GM21515 (cell line): ENCODE measurements around the gene AFF3.

ENCODE experiments used
- ATAC-seq: cut with Tn5 transposase; IDR thresholded peaks from one replicate; pipeline ENCODE4 v1.9.1; 2021; ENCODE audit not compliant: unreplicated experiment

AFF3 gene

GRCh38 chr2:100151310-100151709 is 8.9 kb upstream of the AFF3 start:
- no peak for ATAC-seq

GRCh38 chr2:100148883-100149282 is 6.5 kb upstream of the AFF3 start:
- no peak for ATAC-seq

GRCh38 chr2:100146657-100146960 is 4.2 kb upstream of the AFF3 start:
- ATAC-seq: no peak

- ATAC-seq: no peak
These were observed 3.7 kb upstream of the AFF3 start for GRCh38 chr2:100145893-100146656.

DNA sequence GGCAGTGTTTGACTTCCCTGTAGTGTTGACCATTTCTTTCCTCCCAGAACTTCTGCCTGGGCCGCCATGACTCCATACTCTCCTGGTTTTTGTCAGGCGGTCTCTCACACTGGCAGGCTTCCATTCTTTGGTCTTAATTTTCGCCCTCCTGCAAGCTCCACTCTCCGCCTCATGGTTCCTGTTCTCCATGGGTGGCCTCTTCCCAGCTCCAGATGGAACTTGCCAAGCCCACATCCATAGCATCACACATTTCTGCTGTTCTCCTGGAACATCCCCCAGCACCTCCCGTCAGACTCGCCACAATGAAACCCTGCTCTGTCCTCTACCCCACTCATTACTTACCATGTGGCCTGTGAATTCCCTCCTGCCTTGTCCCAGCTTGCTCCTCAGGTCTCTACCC is 896 bp upstream of the AFF3 start:
- ATAC-seq: no peak

- no peak for ATAC-seq
These were observed 484 bp downstream of the AFF3 start for GRCh38 chr2:100141906-100142305.

DNA sequence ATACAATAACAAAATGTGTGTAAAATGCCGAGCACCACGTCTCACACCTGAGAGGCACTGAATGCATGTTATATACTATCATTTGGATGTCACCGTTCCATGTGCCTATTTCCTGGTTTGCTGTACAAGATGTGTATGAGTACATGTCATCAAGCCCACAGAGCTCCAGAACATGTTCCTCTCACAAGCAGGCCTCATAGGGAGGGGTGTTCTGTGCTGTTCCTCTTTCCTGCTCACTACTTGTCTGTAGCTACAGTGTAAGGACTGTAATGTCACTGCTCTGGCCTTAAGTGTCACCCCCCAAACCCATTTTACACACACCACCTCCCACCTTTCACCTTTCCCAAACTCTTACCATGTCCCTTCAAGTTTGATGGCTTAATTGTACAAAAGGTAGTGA is 1.8 kb downstream of the AFF3 start:
- no peak for ATAC-seq

GRCh38 chr2:100137866-100138570 is 4.4 kb downstream of the AFF3 start:
- ATAC-seq: no peak

DNA sequence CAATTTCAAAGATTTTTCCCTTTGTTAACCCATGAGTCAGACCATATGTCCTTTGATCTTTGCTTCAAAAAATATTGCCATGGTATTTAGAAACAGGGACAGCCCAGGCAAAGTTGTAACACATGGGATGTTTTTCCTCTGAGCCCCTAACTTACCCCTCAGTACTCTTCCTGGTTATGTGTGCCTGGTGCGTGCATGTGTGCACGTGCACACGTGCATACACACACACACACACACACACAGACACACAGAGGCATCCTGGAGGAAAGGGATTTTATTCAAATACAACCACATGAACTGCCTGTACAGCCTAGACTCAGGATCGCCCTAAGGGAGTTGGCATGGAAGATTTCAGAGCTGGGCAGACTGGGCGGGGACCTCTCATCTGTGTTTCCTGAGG is 5.1 kb downstream of the AFF3 start:
- ATAC-seq: no peak

- no peak for ATAC-seq
These were observed 6.1 kb downstream of the AFF3 start for GRCh38 chr2:100136310-100136709.

DNA sequence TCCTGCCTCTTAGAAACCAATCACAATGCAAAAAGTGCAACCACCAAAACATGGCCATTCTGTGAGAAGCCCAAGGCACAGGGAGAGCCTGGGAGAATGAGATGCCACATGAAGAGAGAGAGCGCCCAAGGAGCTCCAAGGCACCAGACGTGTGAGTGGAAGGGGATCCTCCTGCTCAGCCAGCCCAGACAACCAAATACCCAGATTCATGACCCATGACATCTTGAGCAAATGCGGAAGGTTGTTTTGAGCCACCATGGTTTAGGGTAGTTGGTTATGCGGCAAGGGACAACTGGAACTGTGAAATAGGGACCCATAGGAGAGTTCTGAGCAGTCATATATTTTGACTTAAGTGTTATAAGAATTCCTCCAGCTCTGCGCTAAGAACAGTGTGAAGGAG is 7.0 kb downstream of the AFF3 start:
- no peak for ATAC-seq

DNA sequence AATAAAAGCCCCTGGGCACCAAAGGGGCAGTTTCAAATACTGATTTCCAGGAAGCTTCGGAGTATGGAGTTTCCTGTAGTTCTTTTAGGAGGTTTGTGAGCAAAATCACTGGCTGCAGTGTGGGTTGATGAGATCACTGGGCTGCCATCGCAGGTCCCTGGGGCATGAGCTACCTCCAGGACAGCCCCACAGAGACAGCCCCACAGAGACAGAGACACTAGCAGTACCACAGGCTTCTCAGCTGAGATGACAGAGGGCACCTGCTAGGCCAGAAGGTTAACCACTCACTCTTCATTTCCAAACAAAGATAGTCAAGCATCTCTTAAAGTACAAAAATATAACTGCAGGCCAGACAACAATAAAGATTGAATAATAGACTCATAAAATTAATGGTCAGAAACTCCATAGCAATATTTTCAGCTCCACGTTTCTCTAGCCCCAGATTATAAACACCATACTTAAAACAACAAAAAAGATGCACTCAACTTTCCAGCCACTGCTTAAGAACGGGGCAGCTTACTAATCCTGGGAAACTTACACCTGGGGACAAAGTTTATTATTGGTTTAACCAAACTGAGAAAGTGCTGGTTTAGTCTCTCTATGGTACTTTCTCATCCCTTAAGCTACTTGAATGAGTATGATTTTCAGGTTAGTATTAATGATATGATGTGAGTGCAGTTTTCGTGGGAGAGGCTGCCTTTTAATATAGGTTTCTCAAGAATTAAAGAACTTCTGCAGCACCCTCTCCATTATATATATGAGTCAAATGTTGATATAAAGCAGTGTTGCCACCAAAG is 11.6 kb downstream of the AFF3 start:
- no peak for ATAC-seq

GRCh38 chr2:100126897-100127401 is 15.4 kb downstream of the AFF3 start:
- no peak for ATAC-seq

GRCh38 chr2:100126201-100126600 is 16.2 kb downstream of the AFF3 start:
- no peak for ATAC-seq

DNA sequence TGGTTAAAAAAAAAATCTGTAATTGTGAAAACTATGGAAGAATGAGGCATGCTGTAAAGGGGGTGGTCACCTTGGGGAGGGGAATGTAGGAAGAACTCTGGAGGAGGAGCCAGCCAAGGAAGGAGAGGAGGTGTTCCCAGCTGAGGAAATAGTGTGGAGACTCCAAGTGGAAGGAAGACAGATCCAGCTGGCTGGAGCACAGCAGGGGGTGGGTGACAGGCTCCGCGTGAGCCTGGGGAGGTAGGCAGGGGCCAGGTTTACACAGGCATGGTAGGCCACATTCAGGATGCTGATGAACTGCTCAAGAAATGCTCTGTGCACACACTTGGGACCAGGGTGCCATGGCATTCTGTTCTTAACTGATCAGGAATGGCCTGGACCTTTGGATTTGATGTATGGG is 16.8 kb downstream of the AFF3 start:
- ATAC-seq: no peak

GRCh38 chr2:100124761-100125160 is 17.6 kb downstream of the AFF3 start:
- no peak for ATAC-seq

- ATAC-seq: no peak
These were observed 21.2 kb downstream of the AFF3 start for GRCh38 chr2:100121124-100121718.

- no peak for ATAC-seq
These were observed 23.2 kb downstream of the AFF3 start for GRCh38 chr2:100119235-100119634.

DNA sequence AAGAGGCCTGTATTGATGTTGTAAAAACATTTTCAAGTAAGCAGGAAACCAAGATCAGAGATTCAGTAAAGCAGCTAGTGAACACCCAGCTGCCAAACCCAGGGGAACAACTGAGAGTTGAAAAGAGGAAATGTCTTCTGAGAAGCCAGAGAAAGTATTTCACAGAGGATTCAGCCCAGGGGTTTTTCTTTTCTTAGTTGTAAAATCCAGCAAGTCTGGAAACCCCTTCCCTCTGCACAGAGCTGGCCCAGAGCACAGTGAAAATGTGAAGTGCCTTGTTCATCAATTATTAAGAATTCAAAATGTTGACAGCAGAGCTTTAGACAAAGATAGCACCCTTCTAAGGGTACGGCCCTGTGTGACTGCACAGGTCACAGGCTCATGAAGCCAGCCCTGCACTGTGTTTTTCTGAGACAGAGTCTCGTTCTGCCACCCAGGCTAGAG is 28.4 kb downstream of the AFF3 start:
- ATAC-seq: peak; percentile 94

- no peak for ATAC-seq
These were observed 31.8 kb downstream of the AFF3 start for GRCh38 chr2:100110614-100111000.

DNA sequence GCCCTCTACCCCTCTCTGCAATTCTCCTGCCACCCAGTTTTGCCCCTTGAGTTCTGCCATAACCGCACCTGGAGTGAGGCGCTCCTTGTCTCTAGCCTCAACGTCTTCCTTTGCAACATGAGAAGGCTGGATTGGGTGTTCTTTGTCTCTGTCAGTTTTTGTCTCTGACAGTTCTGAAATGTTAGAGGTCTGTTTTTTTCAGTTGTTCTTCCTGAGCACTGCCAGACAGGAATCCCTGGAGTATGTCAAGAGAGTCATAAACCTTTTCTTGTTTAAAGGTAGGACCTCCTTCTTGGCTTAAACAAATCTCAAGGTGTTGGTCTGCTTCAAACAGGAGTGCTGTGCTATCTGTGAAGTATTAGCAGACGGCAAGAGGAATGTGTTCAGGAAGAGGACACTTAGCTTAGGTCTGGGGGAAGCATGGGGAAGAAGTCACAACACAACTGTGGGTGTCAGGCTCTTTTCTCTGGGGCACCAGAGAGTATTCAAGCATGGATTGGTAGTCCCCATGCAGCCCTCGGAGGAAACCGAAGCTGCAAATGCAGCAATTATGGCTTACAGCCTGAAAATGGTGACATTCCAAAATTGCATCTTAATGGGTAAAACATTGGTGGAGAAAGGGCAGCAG is 32.3 kb downstream of the AFF3 start:
- no peak for ATAC-seq
